ENCODE measurements around the gene RHBDF1.

The RHBDF1 gene

GRCh38 chr16:92431-93339 lies 20.3 kb upstream of the RHBDF1 start:
- DNase-seq (ENCODE audit: low read depth) = no peak

GRCh38 chr16:91484-91883 lies 19.1 kb upstream of the RHBDF1 start:
- DNase-seq (ENCODE audit: low read depth) = no peak

- DNase-seq (ENCODE audit: low read depth) = no peak
Measured at GRCh38 chr16:89391-90302, 17.2 kb upstream of the RHBDF1 start.

- no peak for DNase-seq (ENCODE audit: low read depth)
Measured at GRCh38 chr16:88613-89012, 16.2 kb upstream of the RHBDF1 start.

- DNase-seq (ENCODE audit: low read depth) = no peak
Measured at GRCh38 chr16:86483-86952, 14.1 kb upstream of the RHBDF1 start.

GRCh38 chr16:85865-86264 lies 13.4 kb upstream of the RHBDF1 start:
- DNase-seq (ENCODE audit: low read depth) = no peak

- no peak for DNase-seq (ENCODE audit: low read depth)
Measured at GRCh38 chr16:85407-85782, 13.0 kb upstream of the RHBDF1 start.

- no peak for DNase-seq (ENCODE audit: low read depth)
Measured at GRCh38 chr16:84718-85406, 12.4 kb upstream of the RHBDF1 start.

- no peak for DNase-seq (ENCODE audit: low read depth)
Measured at GRCh38 chr16:83781-84615, 11.6 kb upstream of the RHBDF1 start.

- no peak for DNase-seq (ENCODE audit: low read depth)
Measured at GRCh38 chr16:83060-83603, 10.7 kb upstream of the RHBDF1 start.

- no peak for DNase-seq (ENCODE audit: low read depth)
Measured at GRCh38 chr16:79151-80054, 7.0 kb upstream of the RHBDF1 start.

- DNase-seq (ENCODE audit: low read depth) = no peak
Measured at GRCh38 chr16:78444-79150, 6.2 kb upstream of the RHBDF1 start.

GRCh38 chr16:77807-78443 lies 5.5 kb upstream of the RHBDF1 start, which contains the start of gene MPG:
Gene MPG, plus strand, starts transcription at chr16:78225. Its CDS starts 85 bp downstream, at chr16:78310.
- no peak for DNase-seq (ENCODE audit: low read depth)

- no peak for DNase-seq (ENCODE audit: low read depth)
Measured at GRCh38 chr16:77273-77806, 4.9 kb upstream of the RHBDF1 start.

GRCh38 chr16:76535-77272 lies 4.3 kb upstream of the RHBDF1 start:
- no peak for DNase-seq (ENCODE audit: low read depth)

- no peak for DNase-seq (ENCODE audit: low read depth)
Measured at GRCh38 chr16:75580-76501, 3.4 kb upstream of the RHBDF1 start.
